HL-60 (cell line): ENCODE data around the gene PACSIN1.

ENCODE experiments used
- DNase-seq, 2 experiments: peaks; one replicate each; pipeline ENCODE4 v3.0.0-alpha.2; 2010 to 2020; ENCODE audit warnings: low read depth in 1 of 2, low spot score in 1 of 2
- H3K27ac ChIP-seq: fragments of 250-450 bp; sonication (Bioruptor Pico); replicated peaks from 2 replicates; pipeline ENCODE4 v1.5.1; 2020; ENCODE audit warnings: mild to moderate bottlenecking, moderate library complexity
- H3K27me3 ChIP-seq: fragments of 250-450 bp; sonication (Bioruptor Pico); 2 replicates; pipeline ENCODE4 v1.5.1; 2021; ENCODE audit warnings: mild to moderate bottlenecking, moderate library complexity; ENCODE audit not compliant: insufficient read depth, poor library complexity, severe bottlenecking
- H3K4me3 ChIP-seq: replicated peaks from 2 replicates; pipeline ENCODE4 v1.5.1; 2011; ENCODE audit warnings: mild to moderate bottlenecking, control low read depth, low read length; ENCODE audit not compliant: insufficient read depth
- CTCF ChIP-seq: IDR thresholded peaks from one replicate; pipeline ENCODE4 v1.5.1; 2011; ENCODE audit warnings: low read length, control low read depth, inconsistent platforms; ENCODE audit not compliant: insufficient read depth
- GABPA ChIP-seq: IDR thresholded peaks from 2 replicates; pipeline ENCODE4 v1.6.1; 2012; ENCODE audit warnings: low read depth
- POLR2AphosphoS5 ChIP-seq: IDR thresholded peaks from 2 replicates; pipeline ENCODE4 v1.6.1; 2012; ENCODE audit warnings: low read depth
- REST ChIP-seq: IDR thresholded peaks from 2 replicates; pipeline ENCODE4 v1.6.1; 2012; ENCODE audit warnings: low read depth; ENCODE audit not compliant: insufficient replicate concordance
- SPI1 ChIP-seq: IDR thresholded peaks from 2 replicates; pipeline ENCODE4 v1.6.1; 2012; ENCODE audit warnings: low read depth, mild to moderate bottlenecking, borderline replicate concordance

Gene PACSIN1

GRCh38 chr6:34526241-34526972, 60.5 kb downstream of the PACSIN1 start:
- no peak for TF ChIP-seq CTCF
- no peak for TF ChIP-seq POLR2AphosphoS5
- TF ChIP-seq GABPA: no peak
- no peak for TF ChIP-seq SPI1
- TF ChIP-seq REST: no peak
- H3K27me3 ChIP-seq: no peaks in the 10 kb centered on the region
- H3K27ac ChIP-seq: no peak overlapping the region
- H3K4me3 ChIP-seq: no peak overlapping the region
- DNase-seq: no peak

DNA sequence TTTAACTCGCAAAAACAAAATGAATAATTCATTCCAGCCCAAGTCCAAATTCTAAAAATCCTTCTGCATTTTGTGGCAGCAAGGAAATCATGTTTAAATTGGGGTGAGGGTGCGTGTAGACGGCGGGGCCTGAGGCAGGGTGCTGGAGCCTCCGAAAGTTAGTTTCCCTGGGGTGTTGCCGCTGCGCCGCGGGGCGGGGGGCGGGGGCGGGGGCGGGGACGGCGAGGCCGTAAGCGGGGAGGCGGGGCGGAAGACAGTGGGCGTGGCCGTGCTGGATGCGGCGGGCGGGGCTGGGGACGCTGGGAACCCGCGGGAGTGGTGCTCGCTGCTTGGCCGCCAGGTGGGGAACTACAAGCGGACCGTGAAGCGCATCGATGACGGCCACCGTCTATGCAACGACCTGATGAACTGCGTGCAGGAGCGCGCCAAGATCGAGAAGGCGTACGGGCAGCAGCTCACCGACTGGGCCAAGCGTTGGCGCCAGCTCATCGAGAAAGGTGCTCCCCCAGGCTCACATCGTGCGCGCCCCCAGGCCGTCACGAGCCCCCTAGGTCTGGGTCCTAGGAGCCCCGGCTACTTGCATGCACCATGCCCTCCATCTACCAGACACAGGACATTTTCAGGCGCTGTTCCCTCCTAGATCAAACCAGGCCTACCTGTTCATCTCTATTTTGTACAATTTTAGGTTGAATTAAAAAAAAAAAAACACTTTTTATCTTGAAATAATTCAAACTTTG, 61.3 kb downstream of the PACSIN1 start:
- DNase-seq: peak; percentile 88 to 93
- Histone ChIP-seq H3K4me3 (peak overlapping the region; percentile 15), H3K27me3 (no peaks in the 10 kb centered on the region), H3K27ac (no peak overlapping the region)
- TF ChIP-seq REST: no peak
- TF ChIP-seq CTCF: peak; percentile 55
- TF ChIP-seq SPI1: no peak

DNA sequence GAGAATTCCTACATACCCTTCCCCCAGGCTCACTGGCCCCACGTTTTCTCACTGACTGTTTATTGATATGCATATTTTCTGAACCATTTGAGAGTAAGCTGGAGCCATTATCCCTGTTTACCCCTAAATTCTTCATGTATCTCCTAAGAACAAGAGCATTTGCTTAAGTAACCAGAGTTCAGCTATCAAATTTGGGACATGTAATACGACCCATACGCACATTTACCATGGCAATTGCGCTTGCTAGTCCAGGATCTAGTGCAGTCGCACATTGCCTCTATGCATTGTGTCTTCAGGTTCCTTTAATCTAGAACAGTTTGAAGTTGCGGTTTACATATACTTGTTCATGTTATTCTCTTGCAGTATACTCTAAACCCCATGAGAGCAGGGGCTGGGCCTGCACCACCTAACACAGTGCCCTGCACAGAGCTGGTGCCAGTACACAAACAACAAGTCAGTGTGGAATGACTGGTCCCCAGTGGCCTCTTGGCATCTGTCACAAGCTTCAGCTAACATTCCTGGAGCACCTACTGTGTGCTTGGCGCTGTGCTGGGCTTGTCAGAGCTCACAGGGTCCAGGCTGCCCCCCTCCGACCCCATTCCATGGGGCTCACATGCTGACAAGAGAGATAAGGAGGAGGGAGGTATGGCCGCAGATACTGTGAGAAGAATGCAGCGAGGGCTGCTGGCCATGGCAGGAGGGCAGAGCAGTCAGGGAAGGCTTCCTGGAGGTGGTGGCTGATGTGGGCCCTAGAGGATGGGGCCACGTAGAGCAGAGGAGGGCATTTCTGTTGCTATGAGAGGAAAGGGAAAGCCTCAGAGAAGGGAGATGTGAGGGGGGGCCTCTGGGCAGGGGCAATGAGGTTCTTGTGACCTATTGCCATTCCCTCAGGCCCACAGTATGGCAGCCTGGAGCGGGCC, 62.1 kb downstream of the PACSIN1 start:
- Histone ChIP-seq H3K27me3 (no peaks in the 10 kb centered on the region), H3K27ac (no peak overlapping the region), H3K4me3 (no peak overlapping the region)
- no peak for TF ChIP-seq GABPA
- TF ChIP-seq POLR2AphosphoS5: no peak
- no peak for TF ChIP-seq CTCF
- TF ChIP-seq SPI1: no peak
- no peak for TF ChIP-seq REST
- no peak for DNase-seq
